HG02588 (cell line): ENCODE results near the gene NPIPA8.
"Not testable (repeated sequence)": the region's sequence is repeated elsewhere in the genome, so short reads cannot be mapped to it uniquely, and the experiment has no call there.

Experiments used
- ATAC-seq: cut with Tn5 transposase; IDR thresholded peaks from one replicate; pipeline ENCODE4 v1.9.1; 2021; ENCODE audit warnings: mild to moderate bottlenecking, moderate library complexity; ENCODE audit not compliant: unreplicated experiment

Gene NPIPA8

DNA sequence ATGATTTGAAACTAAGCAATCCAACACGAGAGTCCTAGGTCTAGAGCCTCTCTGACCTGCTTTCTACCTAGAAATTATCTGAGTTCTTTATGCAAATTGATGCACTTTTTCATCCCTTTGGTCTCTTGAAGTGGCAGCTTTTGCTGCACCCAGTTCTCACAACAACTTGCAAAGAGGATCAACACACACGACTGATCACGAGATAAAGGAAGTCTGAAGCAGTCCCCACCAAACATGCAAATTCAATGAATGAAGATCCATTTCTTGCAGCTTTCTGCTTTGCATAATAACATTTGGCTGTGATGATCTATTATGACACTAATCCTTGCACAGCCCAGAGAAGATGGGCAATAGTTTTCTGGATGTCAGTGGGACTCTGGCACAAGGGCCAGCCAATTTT lies 56.2 kb downstream of the NPIPA8 start:
- ATAC-seq, result not testable (repeated sequence)

DNA sequence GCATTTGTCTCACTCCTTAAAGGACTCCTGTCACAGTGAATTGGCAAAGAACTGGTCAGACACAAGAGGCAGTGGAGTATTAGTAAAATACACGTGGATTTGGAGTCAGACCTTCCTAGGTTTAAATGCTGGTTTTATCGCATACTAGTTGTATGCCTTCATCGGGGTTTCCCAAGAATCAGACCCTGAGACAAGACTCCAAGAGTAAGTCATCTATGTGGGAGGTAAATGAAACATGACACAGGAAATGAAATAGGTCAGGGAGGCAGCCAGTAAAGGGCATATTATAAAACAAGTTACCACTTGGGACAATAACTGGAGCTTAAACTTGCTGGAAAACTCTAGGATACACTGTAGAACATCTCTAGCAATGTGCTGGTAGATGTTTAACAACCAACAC lies 59.8 kb downstream of the NPIPA8 start:
- not testable (repeated sequence) for ATAC-seq

DNA sequence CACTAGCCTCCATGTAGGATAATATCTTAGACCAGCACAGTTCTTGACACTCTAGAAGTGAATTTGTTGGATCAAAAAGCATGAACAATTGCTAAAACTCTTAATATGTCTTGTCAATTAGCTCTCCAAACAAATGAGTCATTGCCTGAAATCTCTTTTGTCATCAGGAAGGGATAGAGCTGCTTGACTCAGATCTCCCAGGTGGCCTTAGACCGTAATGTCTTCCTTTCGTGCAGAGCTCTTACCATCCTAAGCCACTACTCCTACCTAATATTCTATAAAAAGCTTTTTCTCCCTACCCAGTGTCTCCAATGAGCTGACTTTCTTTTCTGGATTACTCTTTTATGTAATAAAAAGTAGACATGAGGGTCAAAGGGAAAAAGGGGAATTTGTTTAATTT lies 66.4 kb downstream of the NPIPA8 start:
- not testable (repeated sequence) for ATAC-seq
